ENCODE results near the gene CNTNAP2.
A peak's percentile ranks its signal among the peaks of the same experiment; 100 is the strongest.

CNTNAP2 gene

DNA sequence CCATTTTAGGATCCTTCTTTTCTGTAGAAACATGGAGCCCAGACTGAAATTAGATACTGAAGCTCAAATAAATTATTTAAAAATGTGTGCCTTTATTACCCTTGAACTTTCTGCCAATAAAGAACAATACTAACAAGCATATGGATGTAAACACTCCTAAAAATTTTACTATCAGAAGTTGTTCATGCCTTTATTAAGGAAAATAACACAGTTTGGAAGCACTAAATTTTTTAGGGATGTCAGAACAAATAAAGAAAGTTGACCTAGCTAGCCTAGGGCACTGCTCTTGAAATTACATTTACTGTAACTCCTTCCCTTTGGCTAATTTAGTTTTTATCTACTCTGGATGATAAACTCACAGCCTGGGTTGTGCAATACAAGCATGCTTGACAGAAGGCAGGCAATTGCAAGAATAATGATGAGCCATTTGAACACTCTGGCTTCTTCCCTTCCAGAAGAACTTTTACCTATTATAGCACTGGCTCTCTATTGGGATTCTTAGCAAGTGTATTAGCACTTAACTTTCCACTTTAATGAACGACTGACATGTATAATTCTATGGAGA, 2122.2 kb downstream of the CNTNAP2 start:
- TF ChIP-seq Cebpa-rat (IDR thresholded peaks at IDR 0.05), result peak in 1 of 11 experiments; percentile 29; a peak in 1 of 22 replicates
- Histone ChIP-seq H3K27ac (no peak overlapping the region), H3K27me3 (no peaks in the 10 kb centered on the region), H4K20me1 (no peaks in the 10 kb centered on the region), H3K36me3 (no peaks in the 10 kb centered on the region), H3K9ac (no peak overlapping the region), H3K4me3 (no peak overlapping the region), H3K4me1 (no peaks in the 10 kb centered on the region), H3K4me2 (no peak overlapping the region), H3K9me3 (replicated peaks in 1 of 11) (no peaks in the 10 kb centered on the region)

DNA sequence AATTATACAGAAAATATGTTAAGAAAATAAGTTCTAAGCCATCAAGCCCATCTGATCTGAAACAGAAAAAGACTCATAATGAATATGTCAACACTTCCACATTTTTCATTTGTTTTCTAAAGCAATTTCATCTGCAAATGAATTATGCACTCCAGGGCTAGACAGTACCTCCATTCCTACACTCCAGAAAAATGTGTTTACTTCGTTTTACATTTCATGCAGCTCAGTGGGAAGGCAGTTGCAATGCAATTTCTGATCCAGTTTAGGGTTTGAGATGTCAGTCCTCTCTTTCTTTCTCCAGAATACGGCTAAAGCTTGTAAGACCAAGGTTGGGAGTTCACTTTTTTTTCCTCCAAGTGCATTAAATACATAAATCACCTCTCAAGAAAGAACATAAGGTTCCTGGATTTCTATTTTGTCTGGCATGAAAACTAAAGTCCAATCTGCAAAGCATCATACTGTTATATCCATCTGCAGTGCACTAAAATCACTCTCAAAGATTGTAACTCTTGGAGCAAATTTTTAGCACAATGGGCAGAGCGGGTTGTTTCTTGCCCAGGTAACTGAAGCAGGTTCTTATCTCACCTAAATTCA, 2125.2 kb downstream of the CNTNAP2 start:
- Histone ChIP-seq H3K4me3 (no peak overlapping the region), H3K4me2 (no peak overlapping the region), H3K4me1 (no peaks in the 10 kb centered on the region), H3K9me3 (replicated peaks in 1 of 11) (no peaks in the 10 kb centered on the region), H3K9ac (no peak overlapping the region), H3K27me3 (no peaks in the 10 kb centered on the region), H4K20me1 (no peaks in the 10 kb centered on the region), H3K36me3 (no peaks in the 10 kb centered on the region), H3K27ac (no peak overlapping the region)
- TF ChIP-seq Cebpa-rat (IDR thresholded peaks at IDR 0.05), result no peak

DNA sequence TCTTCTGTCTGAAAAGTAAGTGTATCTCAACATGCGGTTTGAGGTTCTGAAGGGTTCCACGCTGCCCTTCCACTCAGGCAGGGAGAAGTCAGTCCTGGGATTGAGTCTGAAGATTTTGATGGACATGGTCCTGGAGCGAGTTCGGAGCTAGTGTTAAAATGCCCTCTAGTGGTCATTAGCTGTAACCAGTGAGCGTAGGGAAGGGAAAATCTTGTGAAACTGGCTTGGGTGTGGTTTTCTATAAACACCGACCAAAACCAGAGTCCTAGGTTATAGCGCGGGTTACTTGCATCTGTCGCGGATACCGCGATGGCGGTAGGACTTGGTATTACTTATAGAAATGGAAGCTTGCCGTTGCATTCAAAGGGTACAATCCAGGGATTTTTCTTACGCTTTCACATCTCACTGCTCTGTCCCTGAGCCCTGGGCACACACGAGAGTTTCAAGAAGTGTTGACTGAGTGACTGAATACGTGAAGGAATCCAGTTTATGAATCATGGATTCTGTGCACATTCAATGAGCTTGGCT, 2125.8 kb downstream of the CNTNAP2 start:
- no peaks in the 10 kb centered on the region for H4K20me1 ChIP-seq
- H3K36me3 ChIP-seq, result no peaks in the 10 kb centered on the region
- H3K4me3 ChIP-seq, result no peak overlapping the region
- no peak overlapping the region for H3K27ac ChIP-seq
- no peaks in the 10 kb centered on the region for H3K4me1 ChIP-seq
- TF ChIP-seq Cebpa-rat (IDR thresholded peaks at IDR 0.05), result no peak
- no peak overlapping the region for H3K9ac ChIP-seq
- peak overlapping the region in 1 of 11 experiments; percentile 41; a peak in 2 of 22 replicates for H3K4me2 ChIP-seq
- H3K9me3 ChIP-seq (replicated peaks in 1 of 11), result no peaks in the 10 kb centered on the region
- H3K27me3 ChIP-seq, result no peaks in the 10 kb centered on the region

DNA sequence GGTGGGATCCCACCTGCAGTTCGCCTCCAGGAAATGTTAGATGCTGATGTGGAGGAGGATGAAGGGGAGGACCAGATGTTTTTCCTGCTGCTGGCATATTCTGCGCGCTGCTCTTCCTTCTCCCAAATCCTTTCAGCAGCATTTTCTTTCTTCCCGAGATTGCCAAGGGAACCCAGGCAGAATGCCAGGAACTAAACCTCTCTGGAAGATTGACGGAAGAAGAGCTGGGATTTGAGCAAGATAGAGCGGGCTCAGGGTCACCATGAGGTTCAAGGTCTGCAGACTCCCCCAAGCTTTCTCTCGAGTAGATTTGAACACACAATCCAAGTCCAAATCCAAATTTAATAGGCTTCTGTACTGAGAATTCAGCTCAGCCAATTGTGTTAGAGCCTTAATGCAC, 2128.8 kb downstream of the CNTNAP2 start:
- Histone ChIP-seq H3K9ac (no peak overlapping the region), H3K9me3 (replicated peaks in 1 of 11) (peaks cover 2 to 13% (median 7%) of the 10 kb centered on the region in 11 experiments; a peak in 21 of 22 replicates), H3K4me2 (no peak overlapping the region), H3K36me3 (no peaks in the 10 kb centered on the region), H3K4me3 (no peak overlapping the region), H3K27me3 (no peaks in the 10 kb centered on the region), H3K4me1 (no peaks in the 10 kb centered on the region), H3K27ac (no peak overlapping the region), H4K20me1 (no peaks in the 10 kb centered on the region)
- TF ChIP-seq Cebpa-rat (IDR thresholded peaks at IDR 0.05), result no peak

DNA sequence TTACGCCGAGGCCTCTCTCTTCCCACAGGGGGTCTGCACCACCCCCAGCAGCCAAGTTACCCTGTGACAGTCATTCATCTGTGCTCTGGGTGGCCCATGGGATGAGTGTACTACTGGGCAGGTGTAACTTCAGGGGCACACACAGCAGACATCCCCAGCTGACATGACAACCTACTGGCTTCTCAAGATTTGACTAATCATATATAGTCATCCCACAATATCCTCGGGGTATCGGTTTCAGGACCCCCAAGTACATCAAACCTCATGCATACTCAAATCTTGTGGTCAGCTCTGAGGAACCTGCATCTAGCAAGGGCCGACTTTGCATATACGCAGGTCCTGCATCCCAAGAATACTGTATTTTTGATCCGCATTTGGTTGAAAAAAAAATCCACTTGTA, 2137.0 kb downstream of the CNTNAP2 start:
- H3K4me2 ChIP-seq, result no peak overlapping the region
- TF ChIP-seq Cebpa-rat (IDR thresholded peaks at IDR 0.05), result no peak
- peaks cover 23 to 35% (median 30%) of the 10 kb centered on the region in 11 experiments for H3K9me3 ChIP-seq (replicated peaks in 1 of 11)
- no peak overlapping the region for H3K9ac ChIP-seq
- no peak overlapping the region for H3K27ac ChIP-seq
- no peaks in the 10 kb centered on the region for H3K27me3 ChIP-seq
- no peak overlapping the region for H3K4me3 ChIP-seq
- H3K36me3 ChIP-seq, result 0 out of 22 replicates have a peak, but pooled peaks cover 0 to 6% (median 0%) of the 10 kb centered on the region in 11 experiments
- no peaks in the 10 kb centered on the region; a peak in 1 of 20 replicates for H3K4me1 ChIP-seq
- no peaks in the 10 kb centered on the region for H4K20me1 ChIP-seq

DNA sequence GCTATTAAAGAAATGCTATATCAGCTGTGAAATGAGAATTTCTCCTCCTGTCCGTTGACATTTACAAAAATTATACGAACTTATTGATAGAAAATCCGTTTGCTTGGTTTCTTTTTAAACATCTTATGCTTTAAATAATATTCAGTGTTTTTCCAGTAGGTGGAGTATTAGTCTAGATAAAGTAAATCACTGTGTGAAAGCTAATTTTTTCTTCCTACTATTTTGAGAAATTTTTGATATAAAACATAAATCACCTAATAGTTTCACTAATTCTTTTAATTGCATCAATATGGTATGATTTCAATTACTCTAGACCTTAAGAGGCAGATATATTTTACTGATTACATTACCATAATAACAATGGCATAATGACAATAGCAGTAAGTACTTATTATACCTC, 2138.7 kb downstream of the CNTNAP2 start:
- Histone ChIP-seq H3K4me2 (no peak overlapping the region), H3K4me3 (no peak overlapping the region), H3K9me3 (replicated peaks in 1 of 11) (peaks cover 20 to 23% (median 23%) of the 10 kb centered on the region in 11 experiments), H3K4me1 (no peaks in the 10 kb centered on the region; a peak in 1 of 20 replicates), H3K27me3 (no peaks in the 10 kb centered on the region), H4K20me1 (no peaks in the 10 kb centered on the region), H3K27ac (no peak overlapping the region), H3K9ac (no peak overlapping the region), H3K36me3 (0 out of 22 replicates have a peak, but pooled peaks cover 0 to 6% (median 0%) of the 10 kb centered on the region in 11 experiments)
- no peak for TF ChIP-seq Cebpa-rat (IDR thresholded peaks at IDR 0.05)

DNA sequence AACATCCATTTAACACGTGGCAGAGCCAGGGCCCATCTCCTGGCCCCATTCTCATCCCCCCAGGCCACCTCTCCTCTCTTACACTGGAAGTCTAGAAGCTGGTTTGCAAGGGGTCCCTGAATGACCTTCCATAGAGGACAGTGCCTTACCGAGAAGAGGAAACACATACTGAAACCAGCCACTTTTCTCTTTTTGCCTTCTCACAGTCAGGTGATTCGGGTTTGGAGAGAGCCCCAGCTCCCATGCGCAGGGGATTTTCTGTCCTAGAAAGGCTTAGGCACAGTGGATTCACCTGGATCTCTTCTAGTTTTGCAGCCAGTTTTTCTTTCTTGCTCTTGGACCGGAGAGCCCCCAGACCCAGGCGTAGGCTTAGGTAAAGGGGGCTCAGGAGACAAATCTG, 2139.8 kb downstream of the CNTNAP2 start:
- Histone ChIP-seq H3K4me1 (no peaks in the 10 kb centered on the region; a peak in 1 of 20 replicates), H3K27me3 (no peaks in the 10 kb centered on the region), H3K4me3 (no peak overlapping the region), H4K20me1 (no peaks in the 10 kb centered on the region), H3K9ac (no peak overlapping the region), H3K4me2 (no peak overlapping the region), H3K9me3 (replicated peaks in 1 of 11) (peaks cover 9 to 12% (median 12%) of the 10 kb centered on the region in 11 experiments), H3K36me3 (no peaks in the 10 kb centered on the region), H3K27ac (no peak overlapping the region)
- TF ChIP-seq Cebpa-rat (IDR thresholded peaks at IDR 0.05), result no peak

DNA sequence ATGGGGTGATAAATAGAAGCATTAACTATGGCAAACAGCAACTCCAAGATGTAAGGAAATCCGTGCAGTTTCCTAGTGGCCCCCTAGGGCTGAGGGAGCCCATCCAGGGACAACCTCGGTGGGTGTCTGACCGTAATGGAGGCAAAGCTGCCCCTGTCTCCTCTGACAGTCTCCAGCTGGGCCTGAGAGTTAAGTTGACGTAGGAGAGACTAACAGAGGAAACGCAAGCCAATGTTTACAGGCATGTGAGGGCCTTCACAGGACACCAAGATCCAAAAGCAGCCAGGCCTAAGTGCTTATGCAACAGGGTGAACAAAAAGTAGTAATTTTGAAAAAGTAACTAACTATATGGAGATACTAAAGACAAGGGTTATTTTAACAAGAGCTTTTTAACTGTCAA, 2144.0 kb downstream of the CNTNAP2 start:
- peaks cover 0 to 20% (median 15%) of the 10 kb centered on the region in 10 experiments; a peak in 16 of 20 replicates for H3K4me1 ChIP-seq
- H3K9me3 ChIP-seq (replicated peaks in 1 of 11), result no peaks in the 10 kb centered on the region
- no peak overlapping the region for H3K4me3 ChIP-seq
- H3K36me3 ChIP-seq, result no peaks in the 10 kb centered on the region
- H3K9ac ChIP-seq, result no peak overlapping the region
- H3K27me3 ChIP-seq, result no peaks in the 10 kb centered on the region
- H3K4me2 ChIP-seq, result no peak overlapping the region
- H3K27ac ChIP-seq, result no peak overlapping the region
- no peaks in the 10 kb centered on the region for H4K20me1 ChIP-seq
- TF ChIP-seq Cebpa-rat (IDR thresholded peaks at IDR 0.05), result no peak

DNA sequence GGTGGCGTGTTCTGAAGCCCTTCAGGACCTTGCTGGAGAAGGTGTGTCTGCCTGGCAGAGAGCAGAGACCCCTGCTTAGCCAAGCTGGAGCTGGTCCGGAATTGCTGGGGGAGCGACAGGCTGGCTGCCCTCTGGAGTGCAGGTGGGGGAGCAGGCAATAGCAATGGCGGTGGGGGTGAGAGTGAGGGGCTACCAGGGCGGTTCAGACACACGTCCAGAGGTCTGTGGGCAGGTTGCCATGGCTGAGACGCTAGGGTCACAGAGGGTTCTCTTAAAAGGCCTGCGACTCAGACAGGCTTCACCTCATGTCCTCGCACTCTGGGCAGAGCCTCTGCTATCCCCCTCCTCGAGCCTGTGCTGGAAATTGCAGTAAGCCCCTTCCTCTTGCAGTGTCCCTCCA, 2144.9 kb downstream of the CNTNAP2 start:
- Histone ChIP-seq H3K9ac (no peak overlapping the region), H3K27me3 (no peaks in the 10 kb centered on the region), H3K4me1 (peaks cover 0 to 28% (median 23%) of the 10 kb centered on the region in 10 experiments; a peak in 19 of 20 replicates), H4K20me1 (no peaks in the 10 kb centered on the region), H3K4me3 (no peak overlapping the region), H3K36me3 (no peaks in the 10 kb centered on the region), H3K9me3 (replicated peaks in 1 of 11) (no peaks in the 10 kb centered on the region), H3K4me2 (peak overlapping the region in 2 of 11 experiments; percentile 58 to 66; a peak in 2 of 22 replicates), H3K27ac (no peak overlapping the region)
- no peak for TF ChIP-seq Cebpa-rat (IDR thresholded peaks at IDR 0.05)

Data from BLaER1 treated with 17β-estradiol and CSF1 and Interleukin-3, amounts not matched to agents 10 nM and 100 nM (cell line).